ENCODE measurements around the gene TRIM65.
A peak's percentile ranks its signal among the peaks of the same experiment; 100 is the strongest.

The TRIM65 gene, protein sequence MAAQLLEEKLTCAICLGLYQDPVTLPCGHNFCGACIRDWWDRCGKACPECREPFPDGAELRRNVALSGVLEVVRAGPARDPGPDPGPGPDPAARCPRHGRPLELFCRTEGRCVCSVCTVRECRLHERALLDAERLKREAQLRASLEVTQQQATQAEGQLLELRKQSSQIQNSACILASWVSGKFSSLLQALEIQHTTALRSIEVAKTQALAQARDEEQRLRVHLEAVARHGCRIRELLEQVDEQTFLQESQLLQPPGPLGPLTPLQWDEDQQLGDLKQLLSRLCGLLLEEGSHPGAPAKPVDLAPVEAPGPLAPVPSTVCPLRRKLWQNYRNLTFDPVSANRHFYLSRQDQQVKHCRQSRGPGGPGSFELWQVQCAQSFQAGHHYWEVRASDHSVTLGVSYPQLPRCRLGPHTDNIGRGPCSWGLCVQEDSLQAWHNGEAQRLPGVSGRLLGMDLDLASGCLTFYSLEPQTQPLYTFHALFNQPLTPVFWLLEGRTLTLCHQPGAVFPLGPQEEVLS

DNA sequence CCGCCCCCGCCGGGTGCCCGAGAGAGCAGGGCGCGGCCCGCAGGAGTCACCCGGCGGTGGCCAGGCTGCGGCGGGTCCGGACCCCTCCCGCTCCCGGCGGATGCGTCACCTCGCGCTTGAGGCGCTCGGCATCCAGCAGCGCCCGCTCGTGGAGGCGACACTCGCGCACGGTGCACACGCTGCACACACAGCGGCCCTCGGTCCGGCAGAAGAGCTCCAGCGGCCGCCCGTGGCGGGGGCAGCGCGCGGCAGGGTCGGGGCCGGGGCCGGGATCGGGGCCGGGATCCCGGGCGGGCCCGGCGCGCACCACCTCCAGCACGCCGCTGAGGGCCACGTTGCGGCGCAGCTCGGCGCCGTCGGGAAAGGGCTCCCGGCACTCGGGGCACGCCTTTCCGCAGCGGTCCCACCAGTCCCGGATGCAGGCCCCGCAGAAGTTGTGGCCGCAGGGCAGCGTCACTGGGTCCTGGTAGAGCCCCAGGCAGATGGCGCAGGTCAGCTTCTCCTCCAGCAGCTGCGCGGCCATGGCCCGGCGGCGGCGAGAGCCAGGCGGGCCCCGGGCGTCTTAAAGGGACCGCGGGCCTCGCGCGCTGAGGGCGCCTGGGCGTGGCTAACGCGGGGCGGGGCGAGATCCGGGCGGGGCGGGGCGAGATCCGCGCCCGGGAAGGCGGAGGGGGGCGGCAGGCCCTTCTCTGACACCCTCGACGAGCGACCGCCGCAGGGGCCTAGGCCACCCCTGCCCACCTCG lies at the start of gene TRIM65:
TRIM65 (minus strand) TSS at position 537 of the 745 bp plus-strand sequence; CDS start at position 523, 14 bp downstream.
- no peaks in the 10 kb centered on the region for H3K36me3 Mint-ChIP-seq
- peak within 1 kb of the TSS; percentile 82 for H3K4me3 Mint-ChIP-seq
- H3K4me1 Mint-ChIP-seq (ENCODE audit: low read depth) = peaks cover 23% of the 10 kb centered on the region
- no peaks in the 10 kb centered on the region for H3K9me3 Mint-ChIP-seq (ENCODE audit: low read depth)
- no peaks in the 10 kb centered on the region for H3K27me3 Mint-ChIP-seq
- H3K27ac Mint-ChIP-seq = peak within 1 kb of the TSS; percentile 95

DNA sequence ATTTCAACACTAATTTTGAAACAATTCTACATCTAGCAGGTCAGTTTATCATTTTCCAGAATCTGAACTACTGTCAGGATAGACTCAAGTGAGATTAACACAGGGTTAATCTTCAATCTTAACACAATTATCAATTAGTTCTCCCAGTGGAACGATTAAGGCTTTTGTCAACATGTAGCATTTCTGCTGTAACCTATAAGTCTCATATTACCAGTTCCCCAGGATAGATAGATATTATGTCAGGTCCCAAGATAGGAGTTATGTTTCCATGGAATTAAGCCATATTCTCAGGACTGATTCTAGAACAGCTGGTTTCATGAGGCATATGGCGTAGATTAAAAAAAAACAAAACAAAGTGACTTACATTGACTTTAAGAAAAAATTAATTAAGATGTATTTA lies 48.5 kb upstream of the TRIM65 start:
- H3K9me3 Mint-ChIP-seq (ENCODE audit: low read depth) = no peaks in the 10 kb centered on the region
- no peak overlapping the region for H3K27ac Mint-ChIP-seq
- peaks cover 11% of the 10 kb centered on the region for H3K4me1 Mint-ChIP-seq (ENCODE audit: low read depth)
- no peaks in the 10 kb centered on the region for H3K27me3 Mint-ChIP-seq
- no peak overlapping the region for H3K4me3 Mint-ChIP-seq
- peaks cover 2% of the 10 kb centered on the region for H3K36me3 Mint-ChIP-seq

DNA sequence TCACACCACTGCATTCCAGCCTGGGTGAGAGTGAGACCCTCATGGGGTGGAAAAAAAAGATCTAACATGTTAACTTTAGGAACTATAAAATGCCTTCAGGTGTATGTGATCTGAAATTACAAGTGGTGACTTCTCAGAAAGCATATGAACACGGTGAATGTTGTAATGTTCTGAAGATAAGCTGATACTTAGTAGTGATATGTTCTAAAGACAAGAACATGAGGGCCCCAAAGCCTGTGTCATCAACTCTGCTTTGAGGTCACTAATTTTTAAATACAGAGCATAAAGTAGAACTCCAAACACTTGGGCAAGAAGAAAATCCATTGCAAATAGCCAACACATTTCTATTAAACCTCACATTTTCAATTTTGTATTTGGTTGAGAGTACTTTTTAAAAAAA lies 46.7 kb upstream of the TRIM65 start:
- H3K27me3 Mint-ChIP-seq = no peaks in the 10 kb centered on the region
- H3K4me3 Mint-ChIP-seq = no peak overlapping the region
- peaks cover 12% of the 10 kb centered on the region for H3K4me1 Mint-ChIP-seq (ENCODE audit: low read depth)
- H3K36me3 Mint-ChIP-seq = no peaks in the 10 kb centered on the region
- H3K9me3 Mint-ChIP-seq (ENCODE audit: low read depth) = no peaks in the 10 kb centered on the region
- no peak overlapping the region for H3K27ac Mint-ChIP-seq

DNA sequence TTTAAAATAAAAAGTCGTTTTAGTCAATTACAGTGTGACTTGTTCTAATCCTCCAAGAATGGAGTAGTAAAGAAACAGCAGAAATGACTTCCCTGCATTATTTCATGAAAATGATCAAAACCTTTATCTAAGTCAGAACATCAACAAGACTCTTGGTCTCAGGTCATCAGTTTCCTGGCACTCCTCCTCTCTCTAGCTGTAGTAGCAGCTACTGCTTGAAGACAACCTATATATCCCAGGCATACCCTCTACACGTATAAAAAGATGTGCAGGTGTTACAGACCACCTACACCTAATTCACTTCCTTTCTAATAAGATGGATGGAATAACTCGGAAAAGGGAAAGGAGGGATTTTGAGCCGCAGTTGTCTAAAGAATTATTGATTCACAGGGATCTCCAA lies 45.7 kb upstream of the TRIM65 start:
- peaks cover 12% of the 10 kb centered on the region for H3K4me1 Mint-ChIP-seq (ENCODE audit: low read depth)
- no peaks in the 10 kb centered on the region for H3K36me3 Mint-ChIP-seq
- no peaks in the 10 kb centered on the region for H3K27me3 Mint-ChIP-seq
- H3K4me3 Mint-ChIP-seq = peak overlapping the region; percentile 32
- H3K9me3 Mint-ChIP-seq (ENCODE audit: low read depth) = no peaks in the 10 kb centered on the region
- no peak overlapping the region for H3K27ac Mint-ChIP-seq

DNA sequence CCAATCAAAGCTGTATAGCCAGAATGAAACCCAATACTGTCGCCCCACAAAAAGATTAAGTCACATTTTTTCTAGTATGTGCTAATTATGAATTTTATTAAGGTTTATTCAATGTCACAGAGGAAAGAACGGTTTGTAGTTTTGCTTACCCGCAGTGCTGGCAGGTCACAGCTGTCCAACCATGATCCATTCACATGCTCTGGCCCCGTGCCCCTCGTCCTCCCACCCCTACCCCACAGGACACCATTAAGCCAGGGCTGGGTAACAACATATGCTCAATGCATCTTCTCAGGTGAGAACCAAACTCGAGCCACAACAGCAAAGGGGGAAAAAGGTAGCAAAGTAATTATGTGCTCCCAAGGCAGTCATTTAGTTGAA lies 44.7 kb upstream of the TRIM65 start:
- Mint-ChIP-seq H3K27me3 (no peaks in the 10 kb centered on the region), H3K27ac (peak overlapping the region; percentile 68), H3K9me3 (ENCODE audit: low read depth) (no peaks in the 10 kb centered on the region), H3K4me1 (ENCODE audit: low read depth) (peaks cover 12% of the 10 kb centered on the region), H3K4me3 (peak overlapping the region; percentile 94), H3K36me3 (no peaks in the 10 kb centered on the region)

DNA sequence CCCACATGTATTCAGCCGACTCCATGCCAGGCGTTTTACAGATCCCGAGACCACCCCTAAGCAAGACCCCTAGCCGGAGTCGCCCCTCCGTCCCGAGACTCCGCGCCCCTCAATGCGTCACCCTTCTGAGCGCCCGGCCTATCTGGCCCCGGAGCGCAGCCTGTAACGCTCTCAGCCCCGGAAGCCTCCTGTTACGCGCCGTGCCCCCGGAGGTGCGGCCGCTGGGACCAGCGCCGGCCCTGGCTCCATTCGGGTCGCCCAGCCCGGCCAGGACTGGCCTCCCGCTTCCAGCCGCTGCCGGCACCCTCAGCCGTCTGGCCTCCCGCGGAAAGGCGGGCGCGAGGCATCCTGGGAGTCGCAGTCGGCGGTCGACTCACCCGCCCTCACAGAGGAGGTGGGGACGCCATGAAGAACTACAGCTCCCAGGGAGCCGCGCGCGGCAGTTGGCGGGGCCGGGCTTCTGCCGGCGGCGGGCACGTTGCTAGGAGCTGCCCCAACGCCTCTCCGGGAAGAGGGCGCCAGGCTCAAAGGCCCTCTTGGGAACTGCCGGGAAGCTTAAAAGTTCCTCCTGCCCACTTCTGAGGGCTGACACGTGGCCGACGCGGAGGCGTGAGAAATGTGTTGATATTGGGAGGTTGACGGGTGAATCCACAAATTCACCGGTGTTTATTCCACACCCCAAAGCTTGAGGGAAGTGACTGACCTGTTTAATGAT lies 44.1 kb upstream of the TRIM65 start, which contains the start of gene FBF1:
FBF1 (minus strand) TSS at position 316 of the 715 bp plus-strand sequence. CDS start 2,893 bp downstream, outside the sequence.
- Mint-ChIP-seq H3K27me3 (no peaks in the 10 kb centered on the region), H3K4me1 (ENCODE audit: low read depth) (peaks cover 12% of the 10 kb centered on the region), H3K27ac (peak within 1 kb of the TSS; percentile 91), H3K9me3 (ENCODE audit: low read depth) (no peaks in the 10 kb centered on the region), H3K36me3 (no peaks in the 10 kb centered on the region), H3K4me3 (peak within 1 kb of the TSS; percentile 94)

DNA sequence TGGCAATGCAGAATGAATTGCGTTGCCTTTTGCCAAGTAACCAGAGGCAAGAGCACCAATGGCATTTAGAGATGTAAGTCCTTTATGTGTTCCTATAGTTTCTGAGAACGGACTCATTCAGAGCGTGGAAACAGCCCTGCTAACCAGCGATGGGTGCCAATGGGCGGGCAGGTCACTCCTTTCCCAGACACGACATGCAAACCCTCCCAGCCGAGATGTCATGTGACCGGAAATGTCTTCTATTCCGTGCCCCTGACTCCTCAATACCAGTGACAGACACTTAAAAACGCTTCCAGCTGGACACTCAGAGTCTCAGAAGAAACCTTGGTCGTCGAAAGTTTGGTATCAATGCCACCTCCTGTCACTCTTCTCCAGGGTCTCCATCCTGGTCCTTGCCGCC lies 40.9 kb upstream of the TRIM65 start:
- Mint-ChIP-seq H3K4me1 (ENCODE audit: low read depth) (peaks cover 12% of the 10 kb centered on the region), H3K27ac (no peak overlapping the region), H3K36me3 (peaks cover 2% of the 10 kb centered on the region), H3K9me3 (ENCODE audit: low read depth) (no peaks in the 10 kb centered on the region), H3K27me3 (no peaks in the 10 kb centered on the region), H3K4me3 (no peak overlapping the region)

DNA sequence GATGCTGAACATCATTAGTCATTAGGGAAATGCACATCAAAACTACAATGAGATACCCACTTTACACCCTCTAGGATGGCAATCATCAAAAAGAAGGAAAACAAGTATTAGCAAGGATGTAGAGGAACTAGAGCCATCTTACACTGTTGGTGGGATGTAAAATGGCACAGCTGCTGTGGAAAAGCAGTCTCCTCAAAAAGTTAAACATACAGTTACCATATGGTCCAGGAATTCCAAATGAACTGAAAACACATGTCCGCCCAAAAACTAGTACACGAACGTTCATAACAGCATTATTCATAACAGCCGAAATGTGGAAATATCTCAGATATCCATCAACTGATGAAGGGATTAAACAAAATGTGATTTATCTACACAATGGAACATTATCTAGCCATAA lies 37.1 kb upstream of the TRIM65 start:
- Mint-ChIP-seq H3K9me3 (ENCODE audit: low read depth) (no peaks in the 10 kb centered on the region), H3K27me3 (no peaks in the 10 kb centered on the region), H3K4me1 (ENCODE audit: low read depth) (no peaks in the 10 kb centered on the region), H3K27ac (no peak overlapping the region), H3K4me3 (no peak overlapping the region), H3K36me3 (peaks cover 2% of the 10 kb centered on the region)

DNA sequence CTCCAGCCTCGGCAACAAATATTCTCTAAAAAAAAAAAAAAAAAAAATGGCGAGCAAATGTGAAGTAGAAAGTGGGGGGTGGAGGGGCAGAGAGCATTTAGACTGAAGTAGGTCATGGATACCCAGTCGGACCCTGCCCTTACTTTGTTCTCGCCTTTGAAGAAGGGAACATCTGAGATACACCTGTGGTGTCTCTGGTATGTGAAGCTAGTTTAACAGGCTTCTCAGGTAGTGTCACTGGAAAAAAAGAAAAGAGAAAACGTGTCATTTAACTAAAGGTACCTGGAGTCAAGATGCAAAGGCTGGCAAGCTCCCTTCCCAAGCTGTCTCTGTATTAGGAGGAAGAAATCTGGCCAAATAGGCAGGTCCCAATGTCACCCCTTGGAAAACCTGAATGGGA lies 36.1 kb upstream of the TRIM65 start:
- H3K4me3 Mint-ChIP-seq = no peak overlapping the region
- H3K4me1 Mint-ChIP-seq (ENCODE audit: low read depth) = no peaks in the 10 kb centered on the region
- peaks cover 2% of the 10 kb centered on the region for H3K36me3 Mint-ChIP-seq
- H3K27ac Mint-ChIP-seq = no peak overlapping the region
- H3K27me3 Mint-ChIP-seq = no peaks in the 10 kb centered on the region
- H3K9me3 Mint-ChIP-seq (ENCODE audit: low read depth) = no peaks in the 10 kb centered on the region

DNA sequence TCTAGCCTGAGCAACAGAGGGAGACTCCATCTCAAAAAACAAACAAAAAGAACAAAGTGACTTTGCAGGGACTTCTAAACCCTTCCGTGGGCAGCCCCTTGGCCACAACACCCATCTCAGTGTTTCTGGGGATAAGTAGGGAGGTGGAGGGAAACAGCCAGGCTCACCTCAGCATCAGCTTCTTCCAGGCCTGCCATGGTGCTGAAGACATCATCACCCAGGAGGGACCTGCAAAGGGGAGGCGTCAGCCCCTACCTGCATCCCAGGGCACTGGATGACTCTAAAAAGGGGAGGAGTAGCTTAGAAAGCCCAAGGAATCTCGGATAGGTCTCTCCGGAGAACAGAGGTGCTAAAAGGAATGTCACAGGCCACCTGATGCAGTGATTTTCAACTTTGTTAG lies 34.3 kb upstream of the TRIM65 start:
- Mint-ChIP-seq H3K27me3 (no peaks in the 10 kb centered on the region), H3K27ac (no peak overlapping the region), H3K4me1 (ENCODE audit: low read depth) (no peaks in the 10 kb centered on the region), H3K9me3 (ENCODE audit: low read depth) (no peaks in the 10 kb centered on the region), H3K4me3 (no peak overlapping the region), H3K36me3 (peaks cover 2% of the 10 kb centered on the region)

DNA sequence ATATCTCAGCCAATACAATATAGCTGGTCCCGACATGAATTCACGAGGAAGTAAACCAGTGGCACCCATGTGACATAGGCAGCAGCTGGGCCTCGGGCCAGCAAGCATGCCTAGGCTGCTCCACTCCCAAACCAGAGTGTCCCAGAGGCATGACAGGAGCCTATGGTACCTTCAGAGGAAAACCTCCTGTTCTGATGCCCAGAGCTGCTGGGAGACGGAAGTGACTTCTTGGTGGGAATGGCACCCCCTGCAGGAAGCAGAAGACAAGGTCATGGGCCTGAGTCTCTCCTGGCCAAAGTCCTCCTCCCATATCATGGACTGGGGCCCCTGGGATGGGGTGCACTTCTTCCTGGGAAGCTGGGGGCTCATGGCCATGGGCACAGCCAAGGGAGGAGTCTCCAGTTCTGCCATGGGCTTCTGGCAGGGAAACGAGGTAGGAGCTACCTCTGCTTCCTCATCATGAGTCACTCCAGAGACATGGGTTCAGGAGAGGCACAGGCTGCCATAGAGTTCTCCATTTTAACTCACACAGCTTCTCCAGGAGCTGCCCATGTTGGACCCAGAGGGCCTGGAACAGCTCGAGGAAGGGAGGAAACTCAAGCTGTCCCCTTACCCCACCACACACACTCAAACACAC lies 30.7 kb upstream of the TRIM65 start:
- no peaks in the 10 kb centered on the region for H3K36me3 Mint-ChIP-seq
- no peak overlapping the region for H3K4me3 Mint-ChIP-seq
- H3K27ac Mint-ChIP-seq = no peak overlapping the region
- no peaks in the 10 kb centered on the region for H3K4me1 Mint-ChIP-seq (ENCODE audit: low read depth)
- no peaks in the 10 kb centered on the region for H3K9me3 Mint-ChIP-seq (ENCODE audit: low read depth)
- no peaks in the 10 kb centered on the region for H3K27me3 Mint-ChIP-seq

DNA sequence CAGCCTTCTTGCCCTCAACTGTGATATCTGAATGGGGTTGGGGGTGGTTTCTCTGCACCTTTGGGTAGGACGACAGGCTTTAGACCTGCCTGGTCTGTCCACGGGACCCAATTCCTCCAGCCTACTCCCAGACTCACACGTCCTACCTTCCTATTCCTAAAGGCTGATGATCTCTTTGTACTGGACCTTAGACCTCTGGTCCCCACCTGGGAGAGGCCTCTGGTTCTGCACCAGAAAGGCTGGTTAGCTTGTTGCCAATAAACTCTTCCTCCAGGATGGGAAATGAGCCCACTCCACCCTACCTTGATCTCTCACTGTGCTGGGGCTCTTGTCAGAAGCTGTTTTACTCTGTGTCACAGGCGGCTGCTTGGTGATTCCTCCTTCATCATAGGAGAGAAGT lies 29.7 kb upstream of the TRIM65 start:
- H3K27ac Mint-ChIP-seq = no peak overlapping the region
- no peaks in the 10 kb centered on the region for H3K4me1 Mint-ChIP-seq (ENCODE audit: low read depth)
- no peaks in the 10 kb centered on the region for H3K36me3 Mint-ChIP-seq
- no peaks in the 10 kb centered on the region for H3K27me3 Mint-ChIP-seq
- no peaks in the 10 kb centered on the region for H3K9me3 Mint-ChIP-seq (ENCODE audit: low read depth)
- H3K4me3 Mint-ChIP-seq = no peak overlapping the region

DNA sequence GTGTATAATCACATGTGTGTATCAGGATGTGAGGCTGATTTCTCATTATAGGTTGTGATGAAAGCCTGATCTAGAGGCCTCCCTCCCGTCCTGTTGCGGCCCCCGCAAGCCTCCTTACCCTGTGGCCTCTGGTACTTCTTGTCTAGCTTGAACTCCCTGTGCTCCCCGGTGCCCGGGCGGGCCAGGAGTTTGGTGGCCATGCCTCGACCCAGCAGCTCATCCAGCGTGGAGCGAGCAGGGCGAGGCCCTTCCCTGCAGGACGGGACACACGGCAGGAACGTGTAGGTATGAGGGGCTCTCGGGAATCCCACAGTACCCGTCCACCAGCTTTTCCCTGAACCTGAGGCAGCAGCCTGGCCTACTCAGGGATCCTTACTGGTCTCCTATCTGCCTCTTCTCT lies 29.2 kb upstream of the TRIM65 start:
- no peaks in the 10 kb centered on the region for H3K9me3 Mint-ChIP-seq (ENCODE audit: low read depth)
- no peaks in the 10 kb centered on the region for H3K4me1 Mint-ChIP-seq (ENCODE audit: low read depth)
- H3K4me3 Mint-ChIP-seq = no peak overlapping the region
- H3K27ac Mint-ChIP-seq = no peak overlapping the region
- H3K27me3 Mint-ChIP-seq = no peaks in the 10 kb centered on the region
- H3K36me3 Mint-ChIP-seq = no peaks in the 10 kb centered on the region

DNA sequence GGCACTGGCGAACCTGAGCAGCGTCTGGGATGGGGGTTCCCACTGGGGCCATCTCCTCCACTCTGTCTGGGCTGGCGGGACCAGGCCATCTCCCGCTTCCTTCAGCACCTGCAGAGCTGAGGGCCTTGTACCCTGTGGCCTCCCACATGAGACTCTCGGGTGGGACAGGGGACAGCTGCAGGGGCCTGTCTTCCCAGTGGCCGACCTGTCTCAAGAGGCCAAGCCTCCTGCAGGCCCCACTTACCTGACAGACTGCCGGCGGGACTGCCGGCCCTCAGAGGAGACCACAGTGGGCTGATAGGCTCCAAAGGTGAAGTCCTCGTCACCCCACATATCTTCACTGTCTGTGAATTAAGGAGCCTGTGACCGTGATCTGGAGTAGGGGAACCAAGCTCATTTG lies 28.4 kb upstream of the TRIM65 start:
- no peaks in the 10 kb centered on the region for H3K9me3 Mint-ChIP-seq (ENCODE audit: low read depth)

More for the DNA sequence above, 28.4 kb upstream of the TRIM65 start:
- H3K36me3 Mint-ChIP-seq = no peaks in the 10 kb centered on the region
- no peak overlapping the region for H3K4me3 Mint-ChIP-seq
- H3K27me3 Mint-ChIP-seq = no peaks in the 10 kb centered on the region
- no peaks in the 10 kb centered on the region for H3K4me1 Mint-ChIP-seq (ENCODE audit: low read depth)
- no peak overlapping the region for H3K27ac Mint-ChIP-seq
